ENCODE results near the gene PMEL.

DNA sequence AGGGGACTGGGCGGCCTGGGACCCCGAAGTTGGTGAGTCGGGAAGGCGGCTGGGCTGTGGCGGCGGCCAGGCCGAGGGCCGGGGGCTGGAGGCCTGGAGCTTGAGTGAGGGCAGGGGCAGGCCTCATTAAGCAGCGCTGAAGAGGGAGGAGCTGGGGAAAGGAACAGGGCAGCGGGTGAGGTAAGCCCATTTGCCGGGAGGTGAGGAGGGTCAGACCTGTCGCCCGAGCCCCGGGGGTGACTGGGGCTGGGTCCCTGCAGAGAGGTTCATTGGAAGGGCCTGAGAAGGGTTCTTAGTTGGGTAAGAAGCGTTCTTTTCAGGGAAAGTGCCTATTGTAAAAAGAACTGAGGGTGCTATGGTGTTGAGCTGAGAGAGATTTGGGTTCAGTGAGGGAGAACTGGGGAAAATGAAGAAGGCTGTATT, 8.5 kb upstream of the PMEL start:
- TF ChIP-seq GATA3 (IDR thresholded peaks at IDR 0.05; ENCODE audit: low read depth, low read length) (no peak), GATA2 (IDR thresholded peaks at IDR 0.05; ENCODE audit: low read depth, low read length) (no peak)
